HG03025 (cell line): ENCODE measurements around the gene PES1.
"Not testable (repeated sequence)": the region's sequence is repeated elsewhere in the genome, so short reads cannot be mapped to it uniquely, and the experiment has no call there.

ENCODE experiments used
- ATAC-seq: cut with Tn5 transposase; IDR thresholded peaks from one replicate; pipeline ENCODE4 v1.9.1; 2021; ENCODE audit warnings: mild to moderate bottlenecking, moderate library complexity; ENCODE audit not compliant: unreplicated experiment, low FRiP score

PES1 gene

GRCh38 chr22:30609260-30610185, 17.8 kb upstream of the PES1 start:
- ATAC-seq, result no peak

GRCh38 chr22:30607939-30608338, 16.2 kb upstream of the PES1 start:
- no peak for ATAC-seq

GRCh38 chr22:30607300-30607930, 15.7 kb upstream of the PES1 start:
- no peak for ATAC-seq

GRCh38 chr22:30606455-30607299, 15.0 kb upstream of the PES1 start, which contains the start of gene TCN2:
Gene TCN2 (plus strand): TSS chr22:30607174. CDS start chr22:30607332, 158 bp downstream.
- ATAC-seq, result no peak

- ATAC-seq, result no peak
These were observed 13.9 kb upstream of the PES1 start for GRCh38 chr22:30605449-30606110.

GRCh38 chr22:30604723-30605122, 13.0 kb upstream of the PES1 start:
- no peak for ATAC-seq

- ATAC-seq, result no peak
These were observed 12.1 kb upstream of the PES1 start for GRCh38 chr22:30603801-30604200.

- no peak for ATAC-seq
These were observed 10.3 kb upstream of the PES1 start for GRCh38 chr22:30602049-30602448.

GRCh38 chr22:30601464-30601863, 9.8 kb upstream of the PES1 start:
- no peak for ATAC-seq

- ATAC-seq, result no peak
These were observed 9.2 kb upstream of the PES1 start for GRCh38 chr22:30600921-30601320.

GRCh38 chr22:30598986-30599385, 7.3 kb upstream of the PES1 start:
- ATAC-seq, result no peak

- ATAC-seq, result no peak
These were observed 5.2 kb upstream of the PES1 start for GRCh38 chr22:30596886-30597285.

- ATAC-seq, result no peak
These were observed 4.5 kb upstream of the PES1 start for GRCh38 chr22:30596199-30596598.

GRCh38 chr22:30592360-30592713, 627 bp upstream of the PES1 start:
- ATAC-seq, result not testable (repeated sequence)

GRCh38 chr22:30591191-30591587, 521 bp downstream of the PES1 start:
- ATAC-seq, result no peak

GRCh38 chr22:30586414-30586813, 5.3 kb downstream of the PES1 start:
- no peak for ATAC-seq

- ATAC-seq, result no peak
These were observed 7.3 kb downstream of the PES1 start for GRCh38 chr22:30584441-30584840.

GRCh38 chr22:30582788-30583545, 8.7 kb downstream of the PES1 start:
- no peak for ATAC-seq

- no peak for ATAC-seq
These were observed 9.7 kb downstream of the PES1 start for GRCh38 chr22:30582051-30582450.

GRCh38 chr22:30580896-30581295, 10.8 kb downstream of the PES1 start:
- ATAC-seq, result no peak
